A549 (cell line): ENCODE data around the gene GRID1. TPM values are rescaled to one million over a fixed set of nuclear protein-coding genes. Genes with fewer than 3 reads are reported as not detected.

ENCODE experiments used
- ATAC-seq, 2 experiments: fragments of 200-7000 bp in 1 of 2; fragments of >200 bp in 1 of 2; cut with Nextera tagmentation in 1 of 2; cut with Tn5 transposase in 1 of 2; 3 replicates each; pipeline versions ENCODE4 v1.8.0 to v1.9.1; 2018 to 2020; ENCODE audit warnings: mild to moderate bottlenecking in 1 of 2, moderate library complexity in 1 of 2
- CTCF ChIA-PET: fragments of 300-600 bp; sonication (Branson Sonifier 250); formaldehyde crosslinking; extraction: SDS; loops from one replicate; lab custom pipeline; 2021; ENCODE audit warnings: antibody characterized with exemption, inconsistent platforms; lab: Yijun Ruan, JAX
- POLR2A ChIA-PET: fragments of 350-600 bp; formaldehyde crosslinking; extraction: SDS; loops from one replicate; lab custom pipeline; 2021; ENCODE audit warnings: antibody characterized with exemption, inconsistent platforms; lab: Yijun Ruan, JAX
- DNase-seq, 2 experiments: peaks; one replicate each; pipeline versions ENCODE4 v3.0.0 to v3.0.0-alpha.2; 2011 to 2016; ENCODE audit warnings: low read depth in 1 of 2, low spot score in 1 of 2
- FAIRE-seq: peaks from 2 replicates; lab custom pipeline; 2011; peaks lifted over from hg19 to GRCh38; lab: Jason Lieb, UNC
- H3K27ac ChIP-seq, 2 experiments: fragments of >200 bp; sonication (Bioruptor Twin); formaldehyde crosslinking; 3 replicates each; pipeline ENCODE4 v1.5.1; 2016 to 2017
- H3K4me1 ChIP-seq: fragments of >200 bp; sonication (Bioruptor Twin); formaldehyde crosslinking; 3 replicates; pipeline ENCODE4 v1.6.1; 2016
- H3K4me2 ChIP-seq: fragments of >200 bp; sonication (Bioruptor Twin); formaldehyde crosslinking; 3 replicates; pipeline ENCODE4 v1.6.1; 2016
- H3K4me3 ChIP-seq: fragments of >200 bp; sonication (Bioruptor Twin); formaldehyde crosslinking; 3 replicates; pipeline ENCODE4 v1.5.1; 2016
- H3K9me3 ChIP-seq: fragments of >200 bp; sonication (Bioruptor Twin); formaldehyde crosslinking; 3 replicates; pipeline ENCODE4 v1.6.1; 2016
- BHLHE40 ChIP-seq: IDR thresholded peaks from 2 replicates; pipeline ENCODE4 v1.6.1; 2012; ENCODE audit warnings: low read depth, low read length, inconsistent platforms
- EHF ChIP-seq: fragments of 250-450 bp; sonication (Bioruptor Pico); IDR thresholded peaks from 2 replicates; pipeline ENCODE4 v1.5.0; 2020; ENCODE audit warnings: mild to moderate bottlenecking
- EHMT2 ChIP-seq: fragments of 200-600 bp; sonication (generic); IDR thresholded peaks from 2 replicates; pipeline ENCODE4 v1.6.1; 2016; ENCODE audit warnings: antibody characterized with exemption, low read depth, mild to moderate bottlenecking, moderate library complexity
- ESRRA ChIP-seq: fragments of 150-350 bp; IDR thresholded peaks from 2 replicates; pipeline ENCODE4 v1.6.1; 2014; ENCODE audit warnings: mild to moderate bottlenecking, low read length, borderline replicate concordance
- GATA3 ChIP-seq: IDR thresholded peaks from 2 replicates; pipeline ENCODE4 v1.6.1; 2012; ENCODE audit warnings: borderline replicate concordance
- HDAC2 ChIP-seq: fragments of 200-600 bp; sonication (generic); IDR thresholded peaks from 2 replicates; pipeline ENCODE4 v1.6.1; 2016
- HOXB5 ChIP-seq: fragments of 250-450 bp; sonication (Bioruptor Pico); IDR thresholded peaks from 2 replicates; pipeline ENCODE4 v1.5.0; 2020; ENCODE audit warnings: mild to moderate bottlenecking, moderate library complexity
- JUNB ChIP-seq: fragments of >200 bp; sonication (Bioruptor Twin); formaldehyde crosslinking; IDR thresholded peaks from 2 replicates; pipeline ENCODE4 v1.6.1; 2016
- MAFK ChIP-seq: fragments of 450-650 bp; IDR thresholded peaks from 2 replicates; pipeline ENCODE4 v1.6.1; 2014; ENCODE audit not compliant: partially characterized antibody
- NR3C1 ChIP-seq: fragments of >200 bp; sonication (Bioruptor Twin); formaldehyde crosslinking; IDR thresholded peaks from 3 replicates; pipeline ENCODE4 v1.6.1; 2017
- POLR2AphosphoS2 ChIP-seq: conservative IDR thresholded peaks from 2 replicates; pipeline ENCODE4 v1.6.1; 2012; ENCODE audit warnings: low read length, improper control_type of control experiment, inconsistent platforms
- RARB ChIP-seq: fragments of 250-450 bp; sonication (Bioruptor Pico); IDR thresholded peaks from 2 replicates; pipeline ENCODE4 v1.8.0; 2021; ENCODE audit warnings: mild to moderate bottlenecking, moderate library complexity
- TP53 ChIP-seq: fragments of 250-450 bp; sonication (Bioruptor Pico); IDR thresholded peaks from 2 replicates; pipeline ENCODE4 v1.5.0; 2021; ENCODE audit warnings: mild to moderate bottlenecking, moderate library complexity
- USF2 ChIP-seq: fragments of 450-650 bp; IDR thresholded peaks from 2 replicates; pipeline ENCODE4 v1.6.1; 2014; ENCODE audit warnings: antibody characterized with exemption
- ZFP36 ChIP-seq: fragments of 450-650 bp; IDR thresholded peaks from 2 replicates; pipeline ENCODE4 v1.6.1; 2014; ENCODE audit warnings: borderline replicate concordance; ENCODE audit not compliant: partially characterized antibody
- ZSCAN20 ChIP-seq: fragments of 250-450 bp; sonication (Bioruptor Pico); IDR thresholded peaks from 2 replicates; pipeline ENCODE4 v1.8.0; 2022; ENCODE audit warnings: mild to moderate bottlenecking, moderate library complexity
- WGBS: methylation state at CpG from one replicate; pipeline ENCODE4 v1.1.6; 2017; ENCODE audit errors: missing lambda C conversion rate; 5-methylcytosine and 5-hydroxymethylcytosine counted together
- polyA plus RNA-seq, 4 experiments: library from polyadenylated mRNA; depleted of rRNA in 3 of 4; stranded (reverse); fragments of >200 nt; fragmentation: RNase III in 1 of 4; extraction: RNeasy Plus Mini Kit Qiagen cat#74134 plus additional on column Dnase treatment in 1 of 4; gene quantifications; 2 replicates in 3 of 4; 3 replicates in 1 of 4; pipeline ENCODE4 v1.2.3, GENCODE V29; 2011 to 2017
- TF ChIP-seq, protein P1 (sequence below): fragments of 200-600 bp; sonication (generic); IDR thresholded peaks from 2 replicates; pipeline ENCODE4 v1.6.1; 2016; ENCODE audit warnings: antibody characterized with exemption, mild to moderate bottlenecking, moderate library complexity
- TF ChIP-seq, protein P2 (sequence below): fragments of 250-450 bp; sonication (Bioruptor Pico); IDR thresholded peaks from 2 replicates; pipeline ENCODE4 v1.5.0; 2021; ENCODE audit warnings: mild to moderate bottlenecking, moderate library complexity, borderline replicate concordance

Gene GRID1
- polyA plus RNA-seq, 2 of the 4 experiments (the other 2 are of a cell fraction), result 0.14 to 0.30 TPM

GRCh38 chr10:86312701-86313270 lies 53.8 kb downstream of the GRID1 start:
- CTCF ChIA-PET, result interaction anchor here (0.6 to 1.5 kb wide), 2 partner anchors 26 to 36 kb away, joined by 3 to 4 read pairs; no protein-coding TSS in a partner anchor
- WGBS, result 14% methylated on average over 5 of the region's 5 CpGs

GRCh38 chr10:86311906-86312305 lies 54.7 kb downstream of the GRID1 start:
- TF ChIP-seq MAFK (peak; percentile 94), POLR2AphosphoS2 (no peak)
- TF ChIP-seq, all 56 proteins: peak for 1
- WGBS, result 0% methylated on average over 1 of the region's 1 CpG
- Histone ChIP-seq H3K4me1 (no peaks in the 10 kb centered on the region), H3K4me3 (no peak overlapping the region), H3K4me2 (no peak overlapping the region), H3K27ac (no peak overlapping the region), H3K9me3 (no peaks in the 10 kb centered on the region)
- CTCF ChIA-PET, result no interaction called here
- ATAC-seq (no peak), DNase-seq (no peak), FAIRE-seq (no peak)
- POLR2A ChIA-PET, result interaction anchor here (0.5 kb wide), 1 partner anchor 126 kb away, joined by 3 read pairs; no protein-coding TSS in a partner anchor

More at GRCh38 chr10:86312701-86313270, 53.8 kb downstream of the GRID1 start:
- Histone ChIP-seq H3K9me3 (no peaks in the 10 kb centered on the region), H3K4me1 (no peaks in the 10 kb centered on the region; the same call in 2 of the 3 replicates), H3K4me2 (no peak overlapping the region), H3K4me3 (no peak overlapping the region), H3K27ac (no peak overlapping the region)
- TF ChIP-seq JUNB (no peak), EHF (no peak), ESRRA (no peak), NR3C1 (no peak), USF2 (no peak)
- no peak for FAIRE-seq
- POLR2A ChIA-PET, result no interaction called here
- no peak for DNase-seq
- ATAC-seq, result peak in 1 of 2 experiments; percentile 48; a peak in 3 of 6 replicates

GRCh38 chr10:86311190-86311589 lies 55.4 kb downstream of the GRID1 start:
- Histone ChIP-seq H3K27ac (no peak overlapping the region), H3K4me2 (no peak overlapping the region), H3K4me3 (no peak overlapping the region), H3K4me1 (no peaks in the 10 kb centered on the region), H3K9me3 (no peaks in the 10 kb centered on the region)
- FAIRE-seq (no peak), ATAC-seq (no peak; a peak in 1 of 6 replicates), DNase-seq (no peak)
- TF ChIP-seq HDAC2 (no peak), JUNB (no peak), EHF (no peak), TP53 (CRISPR knock-in tag) (no peak), ZSCAN20 (CRISPR knock-in tag) (no peak), EHMT2 (no peak), BHLHE40 (no peak), GATA3 (no peak), RARB (no peak), ZFP36 (no peak), HOXB5 (CRISPR knock-in tag) (no peak)
- TF ChIP-seq, protein P1, sequence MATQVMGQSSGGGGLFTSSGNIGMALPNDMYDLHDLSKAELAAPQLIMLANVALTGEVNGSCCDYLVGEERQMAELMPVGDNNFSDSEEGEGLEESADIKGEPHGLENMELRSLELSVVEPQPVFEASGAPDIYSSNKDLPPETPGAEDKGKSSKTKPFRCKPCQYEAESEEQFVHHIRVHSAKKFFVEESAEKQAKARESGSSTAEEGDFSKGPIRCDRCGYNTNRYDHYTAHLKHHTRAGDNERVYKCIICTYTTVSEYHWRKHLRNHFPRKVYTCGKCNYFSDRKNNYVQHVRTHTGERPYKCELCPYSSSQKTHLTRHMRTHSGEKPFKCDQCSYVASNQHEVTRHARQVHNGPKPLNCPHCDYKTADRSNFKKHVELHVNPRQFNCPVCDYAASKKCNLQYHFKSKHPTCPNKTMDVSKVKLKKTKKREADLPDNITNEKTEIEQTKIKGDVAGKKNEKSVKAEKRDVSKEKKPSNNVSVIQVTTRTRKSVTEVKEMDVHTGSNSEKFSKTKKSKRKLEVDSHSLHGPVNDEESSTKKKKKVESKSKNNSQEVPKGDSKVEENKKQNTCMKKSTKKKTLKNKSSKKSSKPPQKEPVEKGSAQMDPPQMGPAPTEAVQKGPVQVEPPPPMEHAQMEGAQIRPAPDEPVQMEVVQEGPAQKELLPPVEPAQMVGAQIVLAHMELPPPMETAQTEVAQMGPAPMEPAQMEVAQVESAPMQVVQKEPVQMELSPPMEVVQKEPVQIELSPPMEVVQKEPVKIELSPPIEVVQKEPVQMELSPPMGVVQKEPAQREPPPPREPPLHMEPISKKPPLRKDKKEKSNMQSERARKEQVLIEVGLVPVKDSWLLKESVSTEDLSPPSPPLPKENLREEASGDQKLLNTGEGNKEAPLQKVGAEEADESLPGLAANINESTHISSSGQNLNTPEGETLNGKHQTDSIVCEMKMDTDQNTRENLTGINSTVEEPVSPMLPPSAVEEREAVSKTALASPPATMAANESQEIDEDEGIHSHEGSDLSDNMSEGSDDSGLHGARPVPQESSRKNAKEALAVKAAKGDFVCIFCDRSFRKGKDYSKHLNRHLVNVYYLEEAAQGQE, result no peak
- TF ChIP-seq, protein P2, sequence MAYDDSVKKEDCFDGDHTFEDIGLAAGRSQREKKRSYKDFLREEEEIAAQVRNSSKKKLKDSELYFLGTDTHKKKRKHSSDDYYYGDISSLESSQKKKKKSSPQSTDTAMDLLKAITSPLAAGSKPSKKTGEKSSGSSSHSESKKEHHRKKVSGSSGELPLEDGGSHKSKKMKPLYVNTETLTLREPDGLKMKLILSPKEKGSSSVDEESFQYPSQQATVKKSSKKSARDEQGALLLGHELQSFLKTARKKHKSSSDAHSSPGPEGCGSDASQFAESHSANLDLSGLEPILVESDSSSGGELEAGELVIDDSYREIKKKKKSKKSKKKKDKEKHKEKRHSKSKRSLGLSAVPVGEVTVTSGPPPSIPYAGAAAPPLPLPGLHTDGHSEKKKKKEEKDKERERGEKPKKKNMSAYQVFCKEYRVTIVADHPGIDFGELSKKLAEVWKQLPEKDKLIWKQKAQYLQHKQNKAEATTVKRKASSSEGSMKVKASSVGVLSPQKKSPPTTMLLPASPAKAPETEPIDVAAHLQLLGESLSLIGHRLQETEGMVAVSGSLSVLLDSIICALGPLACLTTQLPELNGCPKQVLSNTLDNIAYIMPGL, result no peak
- ChIA-PET CTCF (no interaction called here), POLR2A (no interaction called here)
- 13% methylated on average over 3 of the region's 3 CpGs for WGBS
